Suppressor macrophage treated with lipopolysaccharide for 4 hours (primary cell): Measurements from ENCODE around the gene OGA.
"Not testable (repeated sequence)": the region's sequence is repeated elsewhere in the genome, so short reads cannot be mapped to it uniquely, and the experiment has no call there.

ENCODE experiments used
- DNase-seq: peaks from one replicate; pipeline ENCODE4 v3.0.0-alpha.2; 2020

OGA gene

GRCh38 chr10:101793526-101793925 is 24.7 kb downstream of the OGA start:
- no peak for DNase-seq

GRCh38 chr10:101789686-101790085 is 28.6 kb downstream of the OGA start:
- DNase-seq, result no peak

- not testable (repeated sequence) for DNase-seq
Measured at GRCh38 chr10:101789231-101789630, 29.0 kb downstream of the OGA start.

GRCh38 chr10:101785801-101786200 is 32.4 kb downstream of the OGA start:
- no peak for DNase-seq

DNA sequence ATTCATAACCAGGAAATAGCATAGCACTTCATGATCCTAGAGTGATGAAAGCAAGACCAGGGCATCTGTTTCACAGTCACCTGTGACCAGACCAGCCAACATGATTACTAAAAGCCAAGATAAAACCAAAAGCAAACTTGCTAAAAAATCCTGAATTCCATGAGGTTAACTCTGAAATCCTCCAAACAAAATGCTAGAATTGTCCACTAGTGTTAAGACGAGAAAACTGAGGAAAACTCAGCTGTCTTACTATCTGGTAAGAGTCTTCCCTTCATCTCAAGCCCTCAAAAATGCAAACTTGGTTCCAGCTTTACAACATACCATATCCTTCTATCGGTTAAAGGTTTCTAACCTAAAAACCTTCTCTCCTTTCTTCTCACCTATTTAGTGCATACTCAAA is 33.7 kb downstream of the OGA start:
- no peak for DNase-seq

- no peak for DNase-seq
Measured at GRCh38 chr10:101783736-101784118, 34.5 kb downstream of the OGA start.

DNA sequence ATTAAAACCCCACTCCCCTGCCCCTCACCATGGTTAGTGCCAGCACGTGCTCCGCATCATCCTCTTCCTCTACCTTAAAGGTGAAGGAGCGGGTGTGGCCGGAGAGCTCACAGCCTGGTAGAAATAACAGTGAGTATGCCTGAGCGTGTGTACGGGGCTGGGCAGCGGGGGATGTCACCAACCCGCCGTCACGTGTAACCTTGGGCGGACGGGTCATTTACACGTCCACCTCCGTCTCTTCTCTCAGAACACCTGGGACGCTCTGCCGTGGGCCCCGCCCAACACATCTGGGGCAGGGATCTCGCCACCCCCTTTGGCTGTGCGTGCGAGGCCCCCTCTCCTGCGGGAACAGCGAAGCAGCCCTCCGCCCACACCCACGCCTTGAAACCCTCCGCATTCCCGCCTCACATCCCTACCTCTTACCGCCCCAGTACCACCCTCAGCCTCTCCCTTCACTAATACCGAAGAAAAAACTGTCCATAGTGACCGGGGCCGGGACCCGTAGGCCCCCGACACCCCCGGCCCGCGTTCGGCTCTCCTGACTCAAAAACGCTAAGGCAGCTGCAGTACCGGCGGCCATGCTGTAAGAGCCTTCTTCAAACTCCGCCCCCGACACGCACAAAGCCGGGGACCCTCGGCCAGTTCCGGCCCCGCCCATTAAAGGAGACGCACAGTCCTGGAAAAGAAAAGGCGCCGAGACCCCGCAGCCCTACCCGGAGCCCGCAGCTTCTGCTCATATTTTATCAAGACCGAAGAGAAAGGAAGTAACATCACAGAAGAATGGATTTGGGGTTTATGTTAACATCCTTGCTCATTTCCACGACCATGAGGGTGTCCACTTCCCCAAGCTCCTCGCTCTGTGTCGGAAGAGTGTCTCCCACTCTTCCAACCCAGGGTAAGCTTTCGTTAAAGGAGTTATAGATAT is 35.2 kb downstream of the OGA start, which contains the start of gene NPM3:
Gene NPM3, minus strand, starts transcription at position 636 of the 925 bp plus-strand sequence. Its CDS starts 56 bp downstream, at position 580.
- peak; percentile 81 for DNase-seq

- no peak for DNase-seq
Measured at GRCh38 chr10:101781984-101782810, 36.0 kb downstream of the OGA start.

- no peak for DNase-seq
Measured at GRCh38 chr10:101781655-101781983, 36.6 kb downstream of the OGA start.

GRCh38 chr10:101780818-101781654 is 37.2 kb downstream of the OGA start:
- DNase-seq, result peak; percentile 81

- no peak for DNase-seq
Measured at GRCh38 chr10:101780187-101780817, 37.9 kb downstream of the OGA start.

- peak; percentile 87 for DNase-seq
Measured at GRCh38 chr10:101779544-101780186, 38.6 kb downstream of the OGA start.

DNA sequence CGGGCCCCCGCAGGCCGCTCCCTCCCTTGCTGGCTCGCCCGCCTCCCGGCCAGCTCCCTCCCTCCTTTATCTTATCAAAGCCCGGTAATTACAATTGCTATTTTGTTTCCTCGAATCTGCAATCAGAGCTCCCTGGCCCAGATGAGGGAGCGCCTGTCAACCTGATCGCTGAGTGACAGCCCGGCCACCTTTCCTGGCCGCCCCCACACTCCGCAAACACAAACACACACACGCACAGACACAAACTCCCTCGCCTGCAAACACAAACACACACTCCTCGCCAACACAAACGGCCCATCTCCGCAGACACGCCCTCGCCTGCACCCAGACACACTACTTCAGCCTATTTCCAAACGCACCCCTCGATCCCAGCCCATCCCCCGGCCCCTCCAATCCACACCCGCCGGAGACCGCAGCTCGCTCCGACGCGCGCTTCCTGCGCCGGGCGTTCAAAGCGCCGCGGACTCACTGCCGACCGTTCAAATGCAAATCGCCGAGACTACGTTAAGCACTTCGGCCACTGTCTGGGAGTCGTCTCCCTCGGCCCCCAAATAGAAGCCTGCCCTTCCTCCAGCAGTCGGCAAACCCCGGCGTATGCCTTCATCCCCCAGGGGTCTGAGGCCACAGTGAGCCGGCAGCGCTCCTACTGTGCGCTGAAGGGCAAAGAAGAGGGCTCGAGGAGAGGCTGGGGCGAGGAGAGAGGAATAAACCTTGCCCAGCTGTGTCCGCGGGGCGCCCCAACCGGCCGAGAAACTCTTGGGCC is 39.3 kb downstream of the OGA start:
- DNase-seq, result peak; percentile 22

DNA sequence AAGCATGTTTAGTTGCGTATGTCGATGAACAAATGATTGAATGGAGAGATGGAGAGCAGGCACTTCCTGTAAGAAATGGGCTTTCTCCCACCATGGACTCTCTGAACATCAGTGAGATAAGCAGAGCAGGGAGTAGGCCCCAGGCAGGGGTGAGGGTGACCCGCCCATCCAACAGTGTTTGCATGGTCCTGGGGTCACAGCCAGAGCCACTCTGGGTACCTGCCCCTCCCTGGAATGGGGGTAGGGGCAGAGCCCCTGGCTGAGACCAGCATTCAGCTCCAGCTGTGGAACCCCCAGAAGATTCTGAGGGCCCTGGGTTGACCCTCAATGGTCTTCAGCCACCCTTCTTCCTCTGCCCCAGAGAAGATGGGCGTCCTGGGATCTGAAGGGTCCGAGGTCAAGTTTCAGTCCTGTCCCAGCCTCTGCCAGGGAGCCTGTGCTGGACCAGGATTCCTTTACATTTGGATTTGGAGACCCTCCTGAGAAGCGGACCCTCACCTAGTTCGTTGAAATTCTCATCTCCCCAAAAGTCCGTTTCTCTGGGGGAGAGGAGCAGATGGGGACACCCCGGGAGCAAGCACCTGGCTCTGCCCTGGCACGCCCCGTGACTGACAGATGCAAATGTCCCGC is 40.0 kb downstream of the OGA start:
- DNase-seq, result no peak

- DNase-seq, result no peak
Measured at GRCh38 chr10:101777619-101778145, 40.6 kb downstream of the OGA start.

GRCh38 chr10:101776161-101776817 is 42.0 kb downstream of the OGA start:
- no peak for DNase-seq

DNA sequence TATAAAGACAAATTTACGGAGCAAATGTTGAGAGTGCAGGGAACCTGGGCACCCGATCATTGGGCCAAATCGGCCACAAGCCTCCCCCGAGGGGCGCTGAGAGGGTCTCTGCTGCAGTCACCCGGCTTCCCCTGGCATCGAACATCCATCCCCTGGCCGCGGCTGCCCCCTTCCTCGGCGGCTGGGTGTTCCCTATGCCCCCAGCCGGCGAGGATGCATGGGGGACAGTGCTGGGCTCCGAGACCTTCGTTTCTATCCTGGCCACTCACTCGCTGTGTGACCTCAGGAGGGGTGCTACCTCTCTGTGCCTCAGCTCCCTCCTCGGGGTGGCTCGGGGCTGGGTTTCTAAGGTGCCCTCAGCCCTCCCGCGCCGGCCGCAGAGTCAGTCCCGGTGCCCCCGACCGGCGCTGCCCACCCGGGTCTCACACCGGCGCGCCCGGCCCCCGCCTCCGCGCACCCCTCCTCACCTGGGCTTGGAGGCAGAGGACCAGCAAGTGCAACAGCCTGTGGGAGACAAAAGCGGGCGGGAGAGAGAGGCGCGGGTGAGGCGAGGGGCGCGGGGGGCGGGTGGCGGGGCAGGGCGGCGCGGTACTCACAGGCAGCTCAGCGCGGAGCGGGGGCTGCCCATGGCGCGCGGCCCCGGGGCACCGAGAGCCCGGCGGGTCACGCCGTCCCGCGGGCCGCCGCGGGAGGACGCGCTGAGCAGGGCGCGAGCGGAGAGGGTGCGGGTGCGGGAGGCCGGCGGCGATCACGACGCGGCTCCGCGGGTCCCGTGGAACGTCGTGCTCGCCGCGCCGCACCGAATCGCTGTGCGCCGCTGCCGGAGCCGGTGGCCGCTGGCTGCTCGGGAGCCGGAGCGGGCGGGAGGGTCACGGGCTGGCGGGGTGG is 42.7 kb downstream of the OGA start, which contains the start of gene FGF8:
Gene FGF8, minus strand, starts transcription at position 842 of the 888 bp plus-strand sequence. Its CDS starts 214 bp downstream, at position 628.
- DNase-seq, result no peak

- DNase-seq, result no peak
Measured at GRCh38 chr10:101774589-101775272, 43.5 kb downstream of the OGA start.
